Neural cell (in vitro differentiated cells): ENCODE data around the gene PEMT. TPM values are rescaled to one million over a fixed set of nuclear protein-coding genes. Genes with fewer than 3 reads are reported as not detected.

Experiments used
- H2AFZ ChIP-seq: fragments of 200-600, 300-800 bp; sonication (generic), shearing (Covaris generic); 2 replicates; pipeline ENCODE4 v1.6.0; 2014; ENCODE audit warnings: low read depth, mild to moderate bottlenecking, antibody characterized with exemption, low read length, moderate library complexity
- H3F3A ChIP-seq: fragments of 200-600 bp; shearing (Covaris generic); 2 replicates; pipeline ENCODE4 v1.6.1; 2016; ENCODE audit warnings: mild to moderate bottlenecking, moderate library complexity, mixed read lengths, antibody characterized with exemption, low read length; ENCODE audit not compliant: insufficient read depth, poor library complexity, severe bottlenecking
- H3K27ac ChIP-seq: fragments of 200-600, 300-800 bp; sonication (generic), shearing (Covaris generic); 2 replicates; pipeline ENCODE4 v1.5.1; 2014; ENCODE audit warnings: mild to moderate bottlenecking, low read length, moderate library complexity
- H3K27me3 ChIP-seq: fragments of 300-800, 200-600 bp; sonication (generic), shearing (Covaris generic); 2 replicates; pipeline ENCODE4 v1.6.0; 2014; ENCODE audit warnings: mild to moderate bottlenecking, low read depth, low read length, moderate library complexity; ENCODE audit not compliant: insufficient read depth
- H3K36me3 ChIP-seq: fragments of 300-800, 200-600 bp; sonication (generic), shearing (Covaris generic); 2 replicates; pipeline ENCODE4 v1.5.1; 2014; ENCODE audit warnings: mild to moderate bottlenecking, antibody characterized with exemption, low read length, moderate library complexity; ENCODE audit not compliant: insufficient read depth
- H3K4me2 ChIP-seq: fragments of 300-800, 200-600 bp; sonication (generic), shearing (Covaris generic); 2 replicates; pipeline ENCODE4 v1.6.0; 2014; ENCODE audit warnings: mild to moderate bottlenecking, low read length
- H3K4me3 ChIP-seq: fragments of 300-800, 200-600 bp; sonication (generic), shearing (Covaris generic); 2 replicates; pipeline ENCODE4 v1.5.1; 2014; ENCODE audit warnings: mild to moderate bottlenecking, low read length, moderate library complexity
- H3K79me2 ChIP-seq: fragments of 200-600 bp; shearing (Covaris generic); replicated peaks from 2 replicates; pipeline ENCODE4 v1.6.0; 2014; ENCODE audit warnings: mild to moderate bottlenecking, low read length, moderate library complexity; ENCODE audit not compliant: insufficient read depth
- H3K9ac ChIP-seq: fragments of 300-800, 200-600 bp; sonication (generic), shearing (Covaris generic); 2 replicates; pipeline ENCODE4 v1.6.1; 2016; ENCODE audit warnings: mild to moderate bottlenecking, low read length, mixed read lengths
- H3K9me2 ChIP-seq: fragments of 200-600 bp; shearing (Covaris generic); 2 replicates; pipeline ENCODE4 v1.6.1; 2016; ENCODE audit warnings: mild to moderate bottlenecking, low read length, mixed read lengths; ENCODE audit not compliant: insufficient read depth
- H3K9me3 ChIP-seq: fragments of 200-600, 300-800 bp; sonication (generic), shearing (Covaris generic); 2 replicates; pipeline ENCODE4 v1.6.1; 2016; ENCODE audit warnings: mild to moderate bottlenecking, mixed run types, low read length, moderate library complexity, mixed read lengths
- H4K20me1 ChIP-seq: fragments of 200-600 bp; shearing (Covaris generic); 2 replicates; pipeline ENCODE4 v1.6.1; 2016; ENCODE audit warnings: mild to moderate bottlenecking, mixed run types; ENCODE audit not compliant: insufficient read depth
- EP300 ChIP-seq: fragments of 450-650 bp; conservative IDR thresholded peaks from 2 replicates; pipeline ENCODE4 v1.6.1; 2014; ENCODE audit warnings: antibody characterized with exemption, mild to moderate bottlenecking, moderate library complexity; ENCODE audit not compliant: poor library complexity, severe bottlenecking
- EZH2 ChIP-seq: fragments of 200-600, 300-800 bp; shearing (Covaris generic), sonication (generic); IDR thresholded peaks from 2 replicates; pipeline ENCODE4 v1.6.1; 2014; ENCODE audit warnings: antibody characterized with exemption, low read length, borderline replicate concordance, mild to moderate bottlenecking; ENCODE audit not compliant: insufficient read depth, poor library complexity, severe bottlenecking
- MXI1 ChIP-seq: fragments of 450-650 bp; conservative IDR thresholded peaks from 2 replicates; pipeline ENCODE4 v1.6.1; 2014; ENCODE audit warnings: antibody characterized with exemption, mild to moderate bottlenecking; ENCODE audit not compliant: poor library complexity, severe bottlenecking
- POLR2AphosphoS5 ChIP-seq: IDR thresholded peaks from 2 replicates; pipeline ENCODE4 v1.6.1; 2012
- RAD21 ChIP-seq: fragments of 450-650 bp; conservative IDR thresholded peaks from 2 replicates; pipeline ENCODE4 v1.6.1; 2014; ENCODE audit warnings: antibody characterized with exemption, mild to moderate bottlenecking, moderate library complexity
- SMC3 ChIP-seq: fragments of 450-650 bp; conservative IDR thresholded peaks from 2 replicates; pipeline ENCODE4 v1.6.1; 2014; ENCODE audit warnings: antibody characterized with exemption, mild to moderate bottlenecking, moderate library complexity; ENCODE audit not compliant: poor library complexity
- TAF1 ChIP-seq: IDR thresholded peaks from 2 replicates; pipeline ENCODE4 v1.6.1; 2012; ENCODE audit warnings: low read depth
- polyA plus RNA-seq: library from polyadenylated mRNA; depleted of rRNA; stranded (reverse); fragments of >200 nt; gene quantifications from 2 replicates; pipeline ENCODE4 v1.2.3, GENCODE V29; 2014
- TF ChIP-seq, protein P1 (sequence below): IDR thresholded peaks from 2 replicates; pipeline ENCODE4 v1.6.1; 2012; ENCODE audit warnings: borderline replicate concordance
- TF ChIP-seq, protein P2 (sequence below): fragments of 450-650 bp; IDR thresholded peaks from 2 replicates; pipeline ENCODE4 v1.5.1; 2014; ENCODE audit warnings: antibody characterized with exemption, mild to moderate bottlenecking, moderate library complexity; ENCODE audit not compliant: poor library complexity, severe bottlenecking

The PEMT gene
- polyA plus RNA-seq, 1 donor from 2014 or later, result 71.7 TPM

DNA sequence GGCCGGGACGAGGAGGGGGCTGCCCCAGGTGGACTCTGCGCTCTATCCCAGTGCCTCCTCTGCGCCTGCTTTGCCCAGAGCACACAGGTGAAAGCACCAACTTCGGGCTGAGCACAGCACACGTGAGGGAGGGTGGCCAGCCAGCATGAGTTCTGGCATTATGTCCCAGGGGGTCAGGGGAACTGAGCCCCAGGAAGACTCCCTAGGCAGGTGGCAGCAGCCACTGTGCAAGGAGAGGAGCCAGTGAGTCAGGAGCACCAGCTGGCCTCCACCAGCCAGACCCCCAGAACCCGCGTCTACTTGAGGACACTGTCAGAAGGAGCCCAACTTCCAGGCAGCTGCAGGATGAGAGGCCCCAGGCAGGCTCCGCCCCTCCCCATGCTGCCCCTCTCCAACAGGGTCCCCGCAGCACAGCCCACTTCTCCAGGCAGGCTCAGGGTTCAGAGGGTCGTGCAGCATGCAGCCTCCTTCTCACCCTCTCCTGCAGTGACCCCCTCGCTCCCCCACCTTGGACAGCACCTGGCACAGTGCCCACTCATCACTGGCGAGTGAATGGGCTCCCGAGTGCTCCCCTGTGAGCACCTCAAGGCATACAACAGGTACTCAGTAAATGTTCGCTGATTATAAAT lies 51.1 kb downstream of the PEMT start:
- Histone ChIP-seq H4K20me1 (no peaks in the 10 kb centered on the region), H3K4me2 (no peak overlapping the region), H3F3A (no peaks in the 10 kb centered on the region), H3K9ac (no peak overlapping the region), H3K4me3 (no peak overlapping the region), H3K9me3 (no peaks in the 10 kb centered on the region), H3K27ac (no peak overlapping the region), H3K27me3 (no peaks in the 10 kb centered on the region), H2AFZ (no peak overlapping the region), H3K36me3 (no peaks in the 10 kb centered on the region), H3K79me2 (no peaks in the 10 kb centered on the region), H3K9me2 (no peaks in the 10 kb centered on the region)
- TF ChIP-seq MXI1 (no peak), RAD21 (no peak), TAF1 (no peak)

GRCh38 chr17:17539591-17539990 lies 51.9 kb downstream of the PEMT start:
- H3K36me3 ChIP-seq, result no peaks in the 10 kb centered on the region
- no peaks in the 10 kb centered on the region for H3K27me3 ChIP-seq
- no peak overlapping the region for H2AFZ ChIP-seq
- no peak for TF ChIP-seq EP300
- TF ChIP-seq RAD21, result no peak
- TF ChIP-seq TAF1, result no peak
- no peak for TF ChIP-seq MXI1
- TF ChIP-seq, protein P1, sequence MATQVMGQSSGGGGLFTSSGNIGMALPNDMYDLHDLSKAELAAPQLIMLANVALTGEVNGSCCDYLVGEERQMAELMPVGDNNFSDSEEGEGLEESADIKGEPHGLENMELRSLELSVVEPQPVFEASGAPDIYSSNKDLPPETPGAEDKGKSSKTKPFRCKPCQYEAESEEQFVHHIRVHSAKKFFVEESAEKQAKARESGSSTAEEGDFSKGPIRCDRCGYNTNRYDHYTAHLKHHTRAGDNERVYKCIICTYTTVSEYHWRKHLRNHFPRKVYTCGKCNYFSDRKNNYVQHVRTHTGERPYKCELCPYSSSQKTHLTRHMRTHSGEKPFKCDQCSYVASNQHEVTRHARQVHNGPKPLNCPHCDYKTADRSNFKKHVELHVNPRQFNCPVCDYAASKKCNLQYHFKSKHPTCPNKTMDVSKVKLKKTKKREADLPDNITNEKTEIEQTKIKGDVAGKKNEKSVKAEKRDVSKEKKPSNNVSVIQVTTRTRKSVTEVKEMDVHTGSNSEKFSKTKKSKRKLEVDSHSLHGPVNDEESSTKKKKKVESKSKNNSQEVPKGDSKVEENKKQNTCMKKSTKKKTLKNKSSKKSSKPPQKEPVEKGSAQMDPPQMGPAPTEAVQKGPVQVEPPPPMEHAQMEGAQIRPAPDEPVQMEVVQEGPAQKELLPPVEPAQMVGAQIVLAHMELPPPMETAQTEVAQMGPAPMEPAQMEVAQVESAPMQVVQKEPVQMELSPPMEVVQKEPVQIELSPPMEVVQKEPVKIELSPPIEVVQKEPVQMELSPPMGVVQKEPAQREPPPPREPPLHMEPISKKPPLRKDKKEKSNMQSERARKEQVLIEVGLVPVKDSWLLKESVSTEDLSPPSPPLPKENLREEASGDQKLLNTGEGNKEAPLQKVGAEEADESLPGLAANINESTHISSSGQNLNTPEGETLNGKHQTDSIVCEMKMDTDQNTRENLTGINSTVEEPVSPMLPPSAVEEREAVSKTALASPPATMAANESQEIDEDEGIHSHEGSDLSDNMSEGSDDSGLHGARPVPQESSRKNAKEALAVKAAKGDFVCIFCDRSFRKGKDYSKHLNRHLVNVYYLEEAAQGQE, result no peak
- TF ChIP-seq, protein P2, sequence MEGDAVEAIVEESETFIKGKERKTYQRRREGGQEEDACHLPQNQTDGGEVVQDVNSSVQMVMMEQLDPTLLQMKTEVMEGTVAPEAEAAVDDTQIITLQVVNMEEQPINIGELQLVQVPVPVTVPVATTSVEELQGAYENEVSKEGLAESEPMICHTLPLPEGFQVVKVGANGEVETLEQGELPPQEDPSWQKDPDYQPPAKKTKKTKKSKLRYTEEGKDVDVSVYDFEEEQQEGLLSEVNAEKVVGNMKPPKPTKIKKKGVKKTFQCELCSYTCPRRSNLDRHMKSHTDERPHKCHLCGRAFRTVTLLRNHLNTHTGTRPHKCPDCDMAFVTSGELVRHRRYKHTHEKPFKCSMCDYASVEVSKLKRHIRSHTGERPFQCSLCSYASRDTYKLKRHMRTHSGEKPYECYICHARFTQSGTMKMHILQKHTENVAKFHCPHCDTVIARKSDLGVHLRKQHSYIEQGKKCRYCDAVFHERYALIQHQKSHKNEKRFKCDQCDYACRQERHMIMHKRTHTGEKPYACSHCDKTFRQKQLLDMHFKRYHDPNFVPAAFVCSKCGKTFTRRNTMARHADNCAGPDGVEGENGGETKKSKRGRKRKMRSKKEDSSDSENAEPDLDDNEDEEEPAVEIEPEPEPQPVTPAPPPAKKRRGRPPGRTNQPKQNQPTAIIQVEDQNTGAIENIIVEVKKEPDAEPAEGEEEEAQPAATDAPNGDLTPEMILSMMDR, result no peak
- no peak for TF ChIP-seq SMC3
- TF ChIP-seq POLR2AphosphoS5, result no peak
- no peak for TF ChIP-seq EZH2
- no peak overlapping the region for H3K27ac ChIP-seq
- H3K4me2 ChIP-seq, result no peak overlapping the region
- H3K79me2 ChIP-seq, result no peaks in the 10 kb centered on the region
- no peaks in the 10 kb centered on the region for H3F3A ChIP-seq
- no peak overlapping the region for H3K9ac ChIP-seq
- no peaks in the 10 kb centered on the region for H3K9me2 ChIP-seq
- H3K4me3 ChIP-seq, result no peak overlapping the region
- no peaks in the 10 kb centered on the region for H3K9me3 ChIP-seq
- no peaks in the 10 kb centered on the region for H4K20me1 ChIP-seq
